Gastrocnemius medialis (tissue), 4 donors: ENCODE results near the gene LRRC1. TPM values are rescaled to one million over a fixed set of nuclear protein-coding genes. Genes with fewer than 3 reads are reported as not detected.

Experiments used
- ATAC-seq, 2 donors: fragments of 150-250 bp; one replicate each; pipeline ENCODE4 v1.9.1; 2016
- DNase-seq, 2 donors: peaks; one replicate each; pipeline ENCODE4 v3.0.0-alpha.2; 2019
- H3K27ac ChIP-seq, 4 donors: fragments of 200-600 bp; sonication (generic); 1 replicate in 1 of 4; 2 replicates in 3 of 4; pipeline ENCODE4 v1.5.1; 2016 to 2018; ENCODE audit warnings: mild to moderate bottlenecking in 2 of 4, moderate library complexity in 1 of 4
- H3K27me3 ChIP-seq, 3 donors: fragments of 200-600 bp; sonication (generic) in 2 of 3; 1 replicate in 1 of 3; 2 replicates in 2 of 3; pipeline versions ENCODE4 v1.5.1 to v1.6.0; 2016 to 2019; ENCODE audit warnings: mild to moderate bottlenecking in 1 of 3, moderate library complexity in 1 of 3
- H3K36me3 ChIP-seq, 2 donors: fragments of 200-600 bp; sonication (generic) in 1 of 2; one replicate each; pipeline ENCODE4 v1.5.1; 2017 to 2018
- H3K4me1 ChIP-seq, 2 donors: fragments of 200-600 bp; sonication (generic) in 1 of 2; one replicate each; pipeline ENCODE4 v1.5.1; 2016 to 2017; ENCODE audit warnings: mild to moderate bottlenecking in 2 of 2
- H3K4me3 ChIP-seq, 4 donors: fragments of 200-600 bp; sonication (generic) in 3 of 4; 1 replicate in 1 of 4; 2 replicates in 3 of 4; pipeline ENCODE4 v1.5.1; 2016 to 2019; ENCODE audit warnings: mild to moderate bottlenecking in 2 of 4
- H3K9me3 ChIP-seq, 3 donors: fragments of 200-600 bp; sonication (generic) in 2 of 3; 1 replicate in 1 of 3; 2 replicates in 2 of 3; pipeline ENCODE4 v1.5.1; 2016 to 2019
- POLR2A ChIP-seq, 2 donors: fragments of 450-650 bp; IDR thresholded peaks; one replicate each; pipeline ENCODE4 v1.6.1; 2017; ENCODE audit warnings: antibody characterized with exemption in 2 of 2, mild to moderate bottlenecking in 2 of 2, moderate library complexity in 2 of 2
- in situ Hi-C, 4 donors: fragments of 200-750 bp; cut with MboI; loops; one replicate each; pipeline versions ENCODE4 v1.15.0 to v1.8.0; 2017; ENCODE audit warnings: low sequenced_read_pairs in 4 of 4
- intact Hi-C: fragments of 100-400 bp; cut with DNase I; formaldehyde crosslinking; loops from one replicate; pipeline ENCODE4 v1.15.1; 2023; ENCODE audit warnings: low total_unique reads
- total RNA-seq, 4 donors: library from RNA; depleted of rRNA; stranded (reverse); fragments of >200 nt; gene quantifications; one replicate each; pipeline versions ENCODE4 v1.1.0 to v1.2.3, GENCODE V29; 2016
- TF ChIP-seq, protein P1 (sequence below), 5 experiments: fragments of 450-650 bp in 3 of 5; fragments of 200-600 bp in 2 of 5; sonication (generic) in 2 of 5; IDR thresholded peaks in 4 of 5; conservative IDR thresholded peaks in 1 of 5; 1 replicate in 4 of 5; 2 replicates in 1 of 5; pipeline ENCODE4 v1.5.1; 2016 to 2019; ENCODE audit warnings: antibody characterized with exemption in 5 of 5, mild to moderate bottlenecking in 3 of 5, moderate library complexity in 3 of 5

LRRC1 gene
- total RNA-seq, 4 donors from 2014 or later, result 0.67 to 8.5 (median 2.4) TPM

GRCh38 chr6:53864781-53865180 is 70.0 kb downstream of the LRRC1 start:
- TF ChIP-seq, protein P1, sequence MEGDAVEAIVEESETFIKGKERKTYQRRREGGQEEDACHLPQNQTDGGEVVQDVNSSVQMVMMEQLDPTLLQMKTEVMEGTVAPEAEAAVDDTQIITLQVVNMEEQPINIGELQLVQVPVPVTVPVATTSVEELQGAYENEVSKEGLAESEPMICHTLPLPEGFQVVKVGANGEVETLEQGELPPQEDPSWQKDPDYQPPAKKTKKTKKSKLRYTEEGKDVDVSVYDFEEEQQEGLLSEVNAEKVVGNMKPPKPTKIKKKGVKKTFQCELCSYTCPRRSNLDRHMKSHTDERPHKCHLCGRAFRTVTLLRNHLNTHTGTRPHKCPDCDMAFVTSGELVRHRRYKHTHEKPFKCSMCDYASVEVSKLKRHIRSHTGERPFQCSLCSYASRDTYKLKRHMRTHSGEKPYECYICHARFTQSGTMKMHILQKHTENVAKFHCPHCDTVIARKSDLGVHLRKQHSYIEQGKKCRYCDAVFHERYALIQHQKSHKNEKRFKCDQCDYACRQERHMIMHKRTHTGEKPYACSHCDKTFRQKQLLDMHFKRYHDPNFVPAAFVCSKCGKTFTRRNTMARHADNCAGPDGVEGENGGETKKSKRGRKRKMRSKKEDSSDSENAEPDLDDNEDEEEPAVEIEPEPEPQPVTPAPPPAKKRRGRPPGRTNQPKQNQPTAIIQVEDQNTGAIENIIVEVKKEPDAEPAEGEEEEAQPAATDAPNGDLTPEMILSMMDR (IDR thresholded peaks at IDR 0.05 in 4 of 5, conservative IDR thresholded peaks at IDR 0.05 in 1 of 5), result no peak
- TF ChIP-seq POLR2A (IDR thresholded peaks at IDR 0.05), result no peak
- intact Hi-C loops, result no loop called here
- ATAC-seq (no peak), DNase-seq (no peak)
- no peak overlapping the region for H3K4me3 ChIP-seq
- no peaks in the 10 kb centered on the region for H3K9me3 ChIP-seq
- no peaks in the 10 kb centered on the region for H3K36me3 ChIP-seq
- in situ Hi-C loops, result no loop called here
- H3K27ac ChIP-seq, result no peak overlapping the region
- no peaks in the 10 kb centered on the region for H3K27me3 ChIP-seq
- no peaks in the 10 kb centered on the region for H3K4me1 ChIP-seq

DNA sequence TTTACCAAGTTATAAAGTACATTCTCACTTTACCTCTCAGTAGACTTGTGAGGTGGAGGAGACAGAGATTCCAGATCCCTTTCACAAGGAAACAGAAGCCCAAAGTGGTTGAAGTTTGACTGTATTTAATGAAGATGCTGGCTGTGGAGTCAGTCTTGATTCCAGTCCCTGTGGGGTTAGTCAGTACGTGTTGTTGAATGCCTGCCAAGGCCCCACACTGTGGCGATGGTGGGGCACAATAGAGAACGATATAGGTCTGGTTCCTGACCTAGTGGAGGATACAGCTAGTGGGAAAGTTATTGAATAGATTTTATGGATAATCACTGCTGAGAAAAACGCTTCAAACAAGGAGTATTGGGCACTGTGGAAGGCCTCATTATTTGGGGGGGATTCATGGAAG is 71.4 kb downstream of the LRRC1 start:
- intact Hi-C loops (no loop called here), in situ Hi-C loops (no loop called here)
- TF ChIP-seq, protein P1 (IDR thresholded peaks at IDR 0.05 in 4 of 5, conservative IDR thresholded peaks at IDR 0.05 in 1 of 5), result no peak
- TF ChIP-seq POLR2A (IDR thresholded peaks at IDR 0.05), result no peak
- Histone ChIP-seq H3K9me3 (no peaks in the 10 kb centered on the region), H3K4me3 (no peak overlapping the region), H3K27me3 (no peaks in the 10 kb centered on the region), H3K27ac (no peak overlapping the region), H3K4me1 (no peaks in the 10 kb centered on the region), H3K36me3 (no peaks in the 10 kb centered on the region)
- DNase-seq (no peak), ATAC-seq (no peak)

DNA sequence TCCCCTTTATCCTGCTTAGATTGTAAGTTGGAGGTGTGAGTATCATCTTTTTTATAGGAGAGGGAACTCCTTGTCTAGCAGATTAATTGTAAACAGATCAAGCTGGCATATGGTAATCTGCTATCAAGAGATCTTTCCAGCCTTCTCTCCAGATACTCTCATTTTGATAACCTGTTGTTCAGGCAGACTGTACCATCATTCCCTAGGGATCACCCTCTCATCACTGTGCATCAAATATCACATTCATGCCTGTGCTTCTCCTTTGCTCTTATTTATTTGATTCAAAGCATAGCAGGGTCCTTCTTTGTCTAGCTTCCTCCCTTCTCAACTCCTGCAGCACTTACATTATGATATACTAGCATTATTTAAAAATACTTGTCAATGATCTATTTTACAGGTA is 73.8 kb downstream of the LRRC1 start:
- no peaks in the 10 kb centered on the region for H3K4me1 ChIP-seq
- no peak for ATAC-seq
- in situ Hi-C loops, result no loop called here
- DNase-seq, result no peak
- intact Hi-C loops, result no loop called here
- no peaks in the 10 kb centered on the region for H3K27me3 ChIP-seq
- H3K27ac ChIP-seq, result no peak overlapping the region
- H3K9me3 ChIP-seq, result no peaks in the 10 kb centered on the region
- no peak overlapping the region for H3K4me3 ChIP-seq
- no peaks in the 10 kb centered on the region for H3K36me3 ChIP-seq
- TF ChIP-seq POLR2A (IDR thresholded peaks at IDR 0.05), result no peak
- TF ChIP-seq, protein P1 (IDR thresholded peaks at IDR 0.05 in 4 of 5, conservative IDR thresholded peaks at IDR 0.05 in 1 of 5), result no peak

- intact Hi-C loops (no loop called here), in situ Hi-C loops (no loop called here)
- Histone ChIP-seq H3K36me3 (no peaks in the 10 kb centered on the region), H3K4me3 (no peak overlapping the region), H3K9me3 (no peaks in the 10 kb centered on the region), H3K27ac (no peak overlapping the region), H3K27me3 (no peaks in the 10 kb centered on the region), H3K4me1 (no peaks in the 10 kb centered on the region)
- no peak for ATAC-seq
- no peak for DNase-seq
- TF ChIP-seq POLR2A (IDR thresholded peaks at IDR 0.05), result no peak
- TF ChIP-seq, protein P1 (IDR thresholded peaks at IDR 0.05 in 4 of 5, conservative IDR thresholded peaks at IDR 0.05 in 1 of 5), result no peak
Observed at GRCh38 chr6:53869964-53870363, 75.2 kb downstream of the LRRC1 start.

- no peak for ATAC-seq
Observed at GRCh38 chr6:53873922-53874321, 79.1 kb downstream of the LRRC1 start.

More at GRCh38 chr6:53873922-53874321, 79.1 kb downstream of the LRRC1 start:
- Histone ChIP-seq H3K9me3 (no peaks in the 10 kb centered on the region), H3K4me3 (no peak overlapping the region), H3K27ac (no peak overlapping the region), H3K36me3 (no peaks in the 10 kb centered on the region), H3K27me3 (no peaks in the 10 kb centered on the region), H3K4me1 (no peaks in the 10 kb centered on the region)
- intact Hi-C loops (no loop called here), in situ Hi-C loops (no loop called here)
- no peak for TF ChIP-seq POLR2A (IDR thresholded peaks at IDR 0.05)
- TF ChIP-seq, protein P1 (IDR thresholded peaks at IDR 0.05 in 4 of 5, conservative IDR thresholded peaks at IDR 0.05 in 1 of 5), result no peak
- no peak for DNase-seq
